ENCODE data around the gene SMARCD3.

Gene SMARCD3

DNA sequence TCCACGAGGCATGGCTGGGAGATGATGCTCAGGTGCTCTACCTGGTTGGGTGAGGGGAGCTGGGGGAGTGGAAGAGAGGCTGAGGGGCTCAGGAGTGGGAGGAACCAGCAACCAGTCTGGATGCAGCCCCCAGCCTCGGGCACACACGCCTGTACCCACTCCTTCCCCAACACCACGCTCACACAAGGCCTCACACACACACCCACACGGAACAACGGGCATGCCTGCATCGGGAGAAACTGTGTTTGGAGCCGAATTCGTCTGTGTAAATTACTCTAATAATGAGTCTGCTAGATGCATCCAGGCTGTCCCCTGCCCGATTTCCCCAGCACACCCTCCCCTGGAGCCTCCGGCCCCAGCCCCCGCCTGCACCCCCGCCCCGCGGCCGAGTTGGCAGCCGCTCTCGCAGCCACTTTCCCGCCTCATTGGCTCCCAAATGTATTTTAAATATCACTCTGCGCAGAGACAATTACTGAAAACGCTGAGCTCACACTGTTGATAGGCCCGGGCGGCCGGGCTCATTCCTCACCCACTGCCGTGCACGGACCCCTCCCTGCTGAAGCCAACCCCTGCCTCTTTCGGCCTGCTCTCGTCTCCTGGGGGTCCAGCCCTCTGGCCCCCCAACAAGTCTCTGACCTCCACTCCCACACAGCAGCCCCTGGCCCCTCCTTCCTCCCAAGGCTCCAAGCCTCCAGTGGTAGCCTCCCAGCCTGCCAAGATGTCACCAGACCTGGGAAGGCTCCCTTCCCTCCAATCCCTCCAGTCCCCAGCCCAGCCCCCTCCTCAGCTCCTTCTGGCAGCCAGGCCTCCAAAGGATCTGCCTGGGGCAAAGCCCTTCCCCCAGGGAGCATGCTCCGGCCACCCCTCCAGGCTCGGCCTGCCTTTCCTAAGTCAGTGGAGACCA lies 49.3 kb downstream of the SMARCD3 start:
- DNase-seq (ENCODE audit: insufficient read length, low spot score) (no peak), FAIRE-seq (no peak)
- no peak for TF ChIP-seq POLR2A (IDR thresholded peaks at IDR 0.05; ENCODE audit: low read depth, low read length)
- TF ChIP-seq PAX5 (IDR thresholded peaks at IDR 0.05; ENCODE audit: insufficient read depth, low read length, severe bottlenecking): no peak
- no peak for TF ChIP-seq TAF1 (IDR thresholded peaks at IDR 0.05; ENCODE audit: low read depth, low read length)
- no peak for TF ChIP-seq POLR2AphosphoS5 (IDR thresholded peaks at IDR 0.05; ENCODE audit: low read depth, low read length)
- no peak for TF ChIP-seq SPI1 (IDR thresholded peaks at IDR 0.05; ENCODE audit: low read depth, low read length)

DNA sequence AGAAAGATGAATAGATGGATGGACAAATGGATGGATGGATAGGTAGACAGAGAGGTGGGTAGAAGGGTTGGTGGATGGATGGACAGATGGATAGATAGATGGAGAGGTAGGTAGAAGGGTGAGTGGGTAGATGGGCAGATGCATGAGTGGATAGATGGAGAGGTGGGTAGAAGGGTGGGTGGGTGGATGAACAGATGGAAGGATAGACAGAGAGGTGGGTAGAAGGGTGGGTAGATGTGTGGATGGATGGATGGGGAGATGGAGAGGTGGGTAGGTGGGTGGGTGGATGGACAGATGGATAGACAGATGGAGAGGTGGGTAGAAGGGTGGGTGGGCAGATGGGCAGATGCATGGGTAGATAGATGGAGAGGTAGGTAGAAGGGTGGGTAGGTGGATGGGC lies 50.6 kb downstream of the SMARCD3 start:
- TF ChIP-seq TAF1 (IDR thresholded peaks at IDR 0.05; ENCODE audit: low read depth, low read length) (no peak), SPI1 (IDR thresholded peaks at IDR 0.05; ENCODE audit: low read depth, low read length) (no peak), POLR2AphosphoS5 (IDR thresholded peaks at IDR 0.05; ENCODE audit: low read depth, low read length) (no peak), POU2F2 (IDR thresholded peaks at IDR 0.05; ENCODE audit: low read depth, low read length) (no peak)
- FAIRE-seq: no peak

DNA sequence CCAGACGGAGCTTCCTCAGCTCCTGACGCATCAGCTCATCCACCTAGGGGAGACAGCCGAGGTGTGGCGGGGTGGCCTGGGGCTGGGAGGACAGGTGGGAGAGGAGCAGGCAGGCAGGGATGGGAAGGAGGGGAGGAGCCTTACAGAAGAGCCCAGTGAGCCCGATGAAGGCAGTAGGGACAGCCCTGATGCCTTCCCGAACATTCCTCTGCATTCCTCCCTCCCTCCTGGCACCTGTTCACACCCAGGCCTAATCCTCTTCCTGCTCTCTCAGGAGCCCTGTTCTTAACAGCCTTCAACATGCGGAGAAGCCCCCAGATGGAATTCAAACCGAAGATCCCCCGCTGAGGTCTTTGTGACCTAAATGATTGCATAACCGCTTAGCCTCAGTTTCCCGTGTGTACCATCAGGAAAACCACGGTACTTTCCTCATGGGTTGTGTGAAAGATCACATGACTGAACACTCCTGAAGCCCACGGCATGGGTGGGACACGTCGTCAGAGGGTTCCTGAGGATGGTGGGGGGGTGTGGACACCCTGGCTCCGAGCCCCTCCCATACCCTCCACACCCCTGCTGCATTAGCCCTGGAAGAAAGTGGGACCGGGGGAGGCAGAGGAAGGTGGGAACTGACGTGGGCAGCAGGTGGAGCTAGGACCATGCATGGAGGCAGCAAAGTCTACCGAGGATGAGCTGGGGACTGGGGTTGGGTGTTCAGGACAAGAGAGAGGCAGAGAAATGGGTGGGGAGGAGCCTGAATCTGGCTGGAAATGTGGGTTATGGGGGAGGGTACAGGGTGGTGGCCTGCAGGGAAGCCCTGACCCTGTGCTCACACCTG lies 52.7 kb downstream of the SMARCD3 start:
- no peak for DNase-seq (ENCODE audit: insufficient read length, low spot score)
- FAIRE-seq: no peak
- TF ChIP-seq POLR2AphosphoS5 (IDR thresholded peaks at IDR 0.05; ENCODE audit: low read depth, low read length) (no peak), SPI1 (IDR thresholded peaks at IDR 0.05; ENCODE audit: low read depth, low read length) (no peak), POU2F2 (IDR thresholded peaks at IDR 0.05; ENCODE audit: low read depth, low read length) (no peak), POLR2A (IDR thresholded peaks at IDR 0.05; ENCODE audit: low read depth, low read length) (no peak), TAF1 (IDR thresholded peaks at IDR 0.05; ENCODE audit: low read depth, low read length) (no peak), PAX5 (IDR thresholded peaks at IDR 0.05; ENCODE audit: insufficient read depth, low read length, severe bottlenecking) (no peak)

More for the DNA sequence above, 50.6 kb downstream of the SMARCD3 start:
- DNase-seq (ENCODE audit: insufficient read length, low spot score): no peak

DNA sequence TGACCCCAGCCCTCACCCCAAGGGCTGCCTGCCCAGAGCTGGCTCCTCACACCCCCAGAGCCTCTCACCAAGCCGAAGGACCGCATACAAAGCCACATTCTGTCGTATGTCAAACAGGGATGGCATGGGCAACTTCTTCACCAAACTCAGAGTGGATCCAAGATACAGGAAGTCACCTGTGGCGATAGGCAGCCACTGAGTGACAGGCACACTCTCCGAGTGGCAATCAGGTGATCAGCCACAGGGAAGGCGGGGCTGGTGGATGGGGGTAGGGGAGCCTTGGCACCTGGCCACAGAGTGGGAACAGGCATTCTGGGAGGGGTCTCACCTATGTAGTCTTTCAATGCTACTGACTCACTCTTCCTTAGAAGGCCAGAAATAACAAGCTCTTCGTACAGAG lies 54.3 kb downstream of the SMARCD3 start:
- DNase-seq (ENCODE audit: insufficient read length, low spot score): no peak
- no peak for FAIRE-seq
- TF ChIP-seq SPI1 (IDR thresholded peaks at IDR 0.05; ENCODE audit: low read depth, low read length): no peak
- no peak for TF ChIP-seq PAX5 (IDR thresholded peaks at IDR 0.05; ENCODE audit: insufficient read depth, low read length, severe bottlenecking)
- TF ChIP-seq POLR2AphosphoS5 (IDR thresholded peaks at IDR 0.05; ENCODE audit: low read depth, low read length): no peak

DNA sequence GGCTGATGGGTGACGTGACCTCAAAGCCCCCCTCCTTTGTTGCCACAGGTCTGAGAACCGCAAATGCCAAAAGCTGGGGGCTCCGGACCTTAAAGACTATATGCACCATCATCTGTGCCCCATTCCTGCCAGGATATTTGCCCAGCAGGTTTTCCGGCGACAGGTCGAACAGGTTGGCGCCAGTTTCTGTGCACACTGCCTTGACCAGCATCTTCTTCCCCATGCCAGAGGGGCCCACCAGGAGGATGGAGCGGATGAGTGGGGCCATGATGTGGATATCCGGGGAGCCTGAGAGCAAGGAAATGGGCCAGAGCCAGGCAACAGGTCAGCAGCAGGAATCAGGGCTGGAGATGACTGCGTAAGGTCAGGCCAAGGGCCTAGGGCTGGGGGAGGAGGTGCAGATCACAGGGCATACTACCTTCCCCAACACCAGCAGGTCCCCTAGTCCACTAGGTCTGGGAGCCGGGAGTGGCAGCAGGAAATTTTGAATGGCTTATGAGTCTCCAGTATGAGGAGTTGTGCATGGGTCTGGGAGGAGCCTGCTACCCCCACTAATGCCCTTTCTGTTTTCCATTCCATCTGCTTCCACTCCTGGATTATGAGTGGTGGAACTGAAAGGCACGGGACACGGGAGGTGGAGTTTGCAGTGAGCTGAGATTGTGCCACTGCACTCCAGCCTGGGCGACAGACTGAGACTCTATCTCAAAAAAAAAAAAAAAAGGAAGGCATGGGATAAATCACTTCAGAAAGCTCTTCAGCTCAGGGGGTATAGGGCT lies 55.1 kb downstream of the SMARCD3 start:
- no peak for TF ChIP-seq PAX5 (IDR thresholded peaks at IDR 0.05; ENCODE audit: insufficient read depth, low read length, severe bottlenecking)
- TF ChIP-seq TAF1 (IDR thresholded peaks at IDR 0.05; ENCODE audit: low read depth, low read length): no peak
- no peak for TF ChIP-seq POLR2AphosphoS5 (IDR thresholded peaks at IDR 0.05; ENCODE audit: low read depth, low read length)
- no peak for TF ChIP-seq POLR2A (IDR thresholded peaks at IDR 0.05; ENCODE audit: low read depth, low read length)
- no peak for TF ChIP-seq POU2F2 (IDR thresholded peaks at IDR 0.05; ENCODE audit: low read depth, low read length)
- no peak for TF ChIP-seq SPI1 (IDR thresholded peaks at IDR 0.05; ENCODE audit: low read depth, low read length)
- no peak for DNase-seq (ENCODE audit: insufficient read length, low spot score)
- no peak for FAIRE-seq

DNA sequence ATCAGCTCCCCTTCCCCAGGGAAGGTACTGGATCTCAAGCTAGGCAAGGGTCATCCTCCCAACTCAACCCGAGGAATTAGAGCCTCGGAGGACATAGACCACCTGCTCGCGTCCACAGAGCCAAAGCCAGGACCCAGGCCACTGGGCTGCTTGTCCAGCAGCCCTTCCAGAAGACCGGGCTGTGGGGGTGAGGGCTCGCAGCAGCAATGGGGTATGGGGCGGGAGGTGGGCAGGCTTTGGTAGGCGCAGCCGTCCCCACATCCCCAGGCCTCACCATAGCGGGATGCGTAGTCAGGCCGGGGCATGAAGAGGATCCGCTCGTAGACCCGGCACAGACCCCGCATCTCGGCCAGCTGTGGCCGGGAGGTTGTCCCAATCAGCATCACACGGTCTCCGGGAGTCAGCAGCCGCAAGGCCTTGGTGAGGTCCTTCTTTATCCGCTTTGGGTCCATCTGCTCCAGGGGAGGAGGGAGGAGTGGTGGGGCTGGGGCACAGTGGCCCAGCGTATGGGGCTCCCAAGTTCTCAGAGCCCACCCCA lies 56.4 kb downstream of the SMARCD3 start:
- FAIRE-seq (no peak), DNase-seq (ENCODE audit: insufficient read length, low spot score) (no peak)
- TF ChIP-seq PAX5 (IDR thresholded peaks at IDR 0.05; ENCODE audit: insufficient read depth, low read length, severe bottlenecking) (no peak), TAF1 (IDR thresholded peaks at IDR 0.05; ENCODE audit: low read depth, low read length) (no peak), POLR2A (IDR thresholded peaks at IDR 0.05; ENCODE audit: low read depth, low read length) (no peak), POLR2AphosphoS5 (IDR thresholded peaks at IDR 0.05; ENCODE audit: low read depth, low read length) (no peak), SPI1 (IDR thresholded peaks at IDR 0.05; ENCODE audit: low read depth, low read length) (no peak), POU2F2 (IDR thresholded peaks at IDR 0.05; ENCODE audit: low read depth, low read length) (no peak)

DNA sequence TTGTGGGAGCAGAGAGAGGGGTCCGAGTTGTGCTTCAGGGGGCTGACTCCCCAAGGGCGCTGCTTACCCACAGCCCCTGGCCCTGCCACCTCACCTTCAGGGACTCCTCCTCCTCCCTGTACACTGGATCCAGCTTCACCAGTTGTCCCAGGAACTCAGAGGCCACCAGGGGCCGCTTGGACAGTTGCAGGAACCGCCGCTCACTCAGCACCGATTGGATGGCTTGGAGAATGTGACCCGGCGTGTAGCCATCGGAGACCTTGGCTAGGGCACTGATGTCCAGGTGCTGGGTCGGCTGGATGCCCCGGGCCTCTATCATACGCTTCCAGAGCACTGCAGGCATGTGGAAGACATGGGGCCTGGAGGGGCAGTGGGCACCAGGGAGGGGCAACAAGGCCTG lies 57.0 kb downstream of the SMARCD3 start:
- TF ChIP-seq POLR2A (IDR thresholded peaks at IDR 0.05; ENCODE audit: low read depth, low read length) (no peak), TAF1 (IDR thresholded peaks at IDR 0.05; ENCODE audit: low read depth, low read length) (no peak), POLR2AphosphoS5 (IDR thresholded peaks at IDR 0.05; ENCODE audit: low read depth, low read length) (no peak), POU2F2 (IDR thresholded peaks at IDR 0.05; ENCODE audit: low read depth, low read length) (no peak), PAX5 (IDR thresholded peaks at IDR 0.05; ENCODE audit: insufficient read depth, low read length, severe bottlenecking) (no peak), SPI1 (IDR thresholded peaks at IDR 0.05; ENCODE audit: low read depth, low read length) (no peak)
- DNase-seq (ENCODE audit: insufficient read length, low spot score) (no peak), FAIRE-seq (no peak)

DNA sequence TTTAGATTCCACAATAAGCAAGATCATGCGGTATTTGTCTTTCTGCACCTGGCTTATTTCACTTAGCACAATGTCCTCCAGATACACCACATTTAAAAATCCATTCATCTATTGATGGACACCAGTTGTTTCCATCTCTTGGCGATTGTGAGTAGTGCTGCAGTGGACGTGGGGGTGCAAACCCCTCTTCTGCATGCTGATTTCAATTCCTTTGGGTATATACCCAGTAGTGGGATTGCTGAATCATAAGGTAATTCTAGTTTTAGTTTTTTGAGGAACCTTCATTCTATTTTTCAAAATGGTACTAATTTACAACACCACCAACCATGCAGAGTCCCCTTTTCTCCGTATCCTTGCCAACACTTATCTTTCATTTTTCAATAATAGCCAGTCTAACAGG lies 59.5 kb downstream of the SMARCD3 start:
- FAIRE-seq: no peak
- no peak for TF ChIP-seq POLR2AphosphoS5 (IDR thresholded peaks at IDR 0.05; ENCODE audit: low read depth, low read length)
- TF ChIP-seq SPI1 (IDR thresholded peaks at IDR 0.05; ENCODE audit: low read depth, low read length): no peak
- no peak for TF ChIP-seq POLR2A (IDR thresholded peaks at IDR 0.05; ENCODE audit: low read depth, low read length)
- TF ChIP-seq POU2F2 (IDR thresholded peaks at IDR 0.05; ENCODE audit: low read depth, low read length): no peak
- no peak for TF ChIP-seq PAX5 (IDR thresholded peaks at IDR 0.05; ENCODE audit: insufficient read depth, low read length, severe bottlenecking)
- no peak for TF ChIP-seq TAF1 (IDR thresholded peaks at IDR 0.05; ENCODE audit: low read depth, low read length)

More for the DNA sequence above, 59.5 kb downstream of the SMARCD3 start:
- DNase-seq (ENCODE audit: insufficient read length, low spot score): no peak

Measured in GM12891 (cell line).